HCT116 (cell line): ENCODE data around the gene CPT1A.

ENCODE experiments used
- ATF3 ChIP-seq: IDR thresholded peaks from 2 replicates; pipeline ENCODE4 v1.6.1; 2012
- CEBPB ChIP-seq: IDR thresholded peaks from 2 replicates; pipeline ENCODE4 v1.6.1; 2012; ENCODE audit warnings: low read depth
- CTCF ChIP-seq, 3 experiments: fragments of 200-600 bp in 1 of 3; sonication (generic) in 1 of 3; IDR thresholded peaks in 2 of 3; conservative IDR thresholded peaks in 1 of 3; 2 replicates each; pipeline ENCODE4 v1.5.1; 2012 to 2017; ENCODE audit warnings: low read depth in 2 of 3, low read length in 2 of 3, antibody characterized with exemption in 1 of 3, borderline replicate concordance in 1 of 3, control low read depth in 1 of 3, mild to moderate bottlenecking in 1 of 3, mixed read lengths in 1 of 3, mixed run types in 1 of 3, moderate library complexity in 1 of 3; ENCODE audit not compliant: insufficient read depth in 1 of 3
- EGR1 ChIP-seq: IDR thresholded peaks from 2 replicates; pipeline ENCODE4 v1.6.1; 2012; ENCODE audit warnings: low read depth
- EZH2 ChIP-seq: fragments of 200-600 bp; sonication (generic); IDR thresholded peaks from 2 replicates; pipeline ENCODE4 v1.6.1; 2017; ENCODE audit warnings: antibody characterized with exemption, mixed run types
- POLR2A ChIP-seq: IDR thresholded peaks from 2 replicates; pipeline ENCODE4 v1.7.0; 2011; ENCODE audit warnings: borderline replicate concordance; ENCODE audit not compliant: insufficient read depth, insufficient read length; ENCODE audit errors: extremely low read depth
- POLR2AphosphoS5 ChIP-seq: IDR thresholded peaks from 2 replicates; pipeline ENCODE4 v1.6.1; 2011; ENCODE audit warnings: mild to moderate bottlenecking, low read depth, low read length, moderate library complexity
- RAD21 ChIP-seq: IDR thresholded peaks from 2 replicates; pipeline ENCODE4 v1.6.1; 2012; ENCODE audit warnings: low read depth, mild to moderate bottlenecking
- YY1 ChIP-seq: IDR thresholded peaks from 2 replicates; pipeline ENCODE4 v1.6.1; 2011; ENCODE audit warnings: low read length, low read depth, moderate library complexity, mild to moderate bottlenecking; ENCODE audit not compliant: insufficient replicate concordance; ENCODE audit errors: extremely low read depth
- ZNF274 ChIP-seq: fragments of 200-500 bp; sonication (Bioruptor generic); IDR thresholded peaks from 2 replicates; pipeline ENCODE4 v1.6.1; 2014; ENCODE audit warnings: mild to moderate bottlenecking, low read depth, low read length, inconsistent platforms
- TF ChIP-seq, protein P1 (sequence below): IDR thresholded peaks from 2 replicates; pipeline ENCODE4 v1.6.1; 2012
- TF ChIP-seq, protein P2 (sequence below): IDR thresholded peaks from 2 replicates; pipeline ENCODE4 v1.6.1; 2011; ENCODE audit warnings: mild to moderate bottlenecking, low read length, moderate library complexity; ENCODE audit not compliant: insufficient replicate concordance; ENCODE audit errors: extremely low read depth

- TF ChIP-seq CTCF (IDR thresholded peaks at IDR 0.05 in 2 of 3, conservative IDR thresholded peaks at IDR 0.05 in 1 of 3; ENCODE audit: borderline replicate concordance in 1 of 3, insufficient read depth in 1 of 3, low read depth in 2 of 3, low read length in 2 of 3) = no peak
- no peak for TF ChIP-seq CEBPB
- no peak for TF ChIP-seq EZH2
- TF ChIP-seq POLR2AphosphoS5 = no peak
- no peak for TF ChIP-seq POLR2A
- TF ChIP-seq, protein P1, sequence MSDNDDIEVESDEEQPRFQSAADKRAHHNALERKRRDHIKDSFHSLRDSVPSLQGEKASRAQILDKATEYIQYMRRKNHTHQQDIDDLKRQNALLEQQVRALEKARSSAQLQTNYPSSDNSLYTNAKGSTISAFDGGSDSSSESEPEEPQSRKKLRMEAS = no peak
- TF ChIP-seq RAD21 = no peak
- no peak for TF ChIP-seq YY1
- TF ChIP-seq, protein P2, sequence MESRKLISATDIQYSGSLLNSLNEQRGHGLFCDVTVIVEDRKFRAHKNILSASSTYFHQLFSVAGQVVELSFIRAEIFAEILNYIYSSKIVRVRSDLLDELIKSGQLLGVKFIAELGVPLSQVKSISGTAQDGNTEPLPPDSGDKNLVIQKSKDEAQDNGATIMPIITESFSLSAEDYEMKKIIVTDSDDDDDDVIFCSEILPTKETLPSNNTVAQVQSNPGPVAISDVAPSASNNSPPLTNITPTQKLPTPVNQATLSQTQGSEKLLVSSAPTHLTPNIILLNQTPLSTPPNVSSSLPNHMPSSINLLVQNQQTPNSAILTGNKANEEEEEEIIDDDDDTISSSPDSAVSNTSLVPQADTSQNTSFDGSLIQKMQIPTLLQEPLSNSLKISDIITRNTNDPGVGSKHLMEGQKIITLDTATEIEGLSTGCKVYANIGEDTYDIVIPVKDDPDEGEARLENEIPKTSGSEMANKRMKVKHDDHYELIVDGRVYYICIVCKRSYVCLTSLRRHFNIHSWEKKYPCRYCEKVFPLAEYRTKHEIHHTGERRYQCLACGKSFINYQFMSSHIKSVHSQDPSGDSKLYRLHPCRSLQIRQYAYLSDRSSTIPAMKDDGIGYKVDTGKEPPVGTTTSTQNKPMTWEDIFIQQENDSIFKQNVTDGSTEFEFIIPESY = no peak
- TF ChIP-seq ATF3 = no peak
- TF ChIP-seq EGR1 = no peak
- TF ChIP-seq ZNF274 = no peak
These were observed 100.3 kb downstream of the CPT1A start for GRCh38 chr11:68741463-68741862.
